Skeletal muscle tissue (tissue), 4 donors: ENCODE data around the gene CACNB2. TPM values are rescaled to one million over a fixed set of nuclear protein-coding genes. Genes with fewer than 3 reads are reported as not detected.

ENCODE experiments used
- H3K27ac ChIP-seq: one replicate; pipeline ENCODE4 v1.7.0; 2013; ENCODE audit warnings: mild to moderate bottlenecking, low read depth, low read length, inconsistent platforms
- H3K27me3 ChIP-seq, 3 donors: one replicate each; pipeline ENCODE4 v1.7.0; 2013; ENCODE audit warnings: low read length in 3 of 3; ENCODE audit not compliant: control insufficient read depth in 3 of 3, insufficient read depth in 3 of 3
- H3K36me3 ChIP-seq, 3 donors: one replicate each; pipeline ENCODE4 v1.7.0; 2013; ENCODE audit warnings: low read length in 3 of 3; ENCODE audit not compliant: control insufficient read depth in 3 of 3, insufficient read depth in 3 of 3
- H3K4me1 ChIP-seq, 3 donors: one replicate each; pipeline ENCODE4 v1.7.0; 2013; ENCODE audit warnings: low read length in 3 of 3, mild to moderate bottlenecking in 3 of 3; ENCODE audit not compliant: control insufficient read depth in 3 of 3, insufficient read depth in 3 of 3
- H3K4me3 ChIP-seq, 3 donors: one replicate each; pipeline ENCODE4 v1.7.0; 2013; ENCODE audit warnings: low read length in 3 of 3
- H3K9ac ChIP-seq, 3 donors: one replicate each; pipeline ENCODE4 v1.7.0; 2013; ENCODE audit warnings: low read length in 3 of 3, mild to moderate bottlenecking in 3 of 3, moderate library complexity in 2 of 3, low read depth in 1 of 3
- H3K9me3 ChIP-seq, 3 donors: one replicate each; pipeline ENCODE4 v1.7.0; 2013; ENCODE audit warnings: low read length in 3 of 3; ENCODE audit not compliant: control insufficient read depth in 3 of 3
- total RNA-seq: library from RNA; depleted of rRNA; stranded (reverse); fragments of >200 nt; gene quantifications from one replicate; pipeline ENCODE4 v1.2.3, GENCODE V29; 2014
- donor health status: Osteomylitis.

The CACNB2 gene
- total RNA-seq, 1 donor from 2014 or later: 4.2 TPM

DNA sequence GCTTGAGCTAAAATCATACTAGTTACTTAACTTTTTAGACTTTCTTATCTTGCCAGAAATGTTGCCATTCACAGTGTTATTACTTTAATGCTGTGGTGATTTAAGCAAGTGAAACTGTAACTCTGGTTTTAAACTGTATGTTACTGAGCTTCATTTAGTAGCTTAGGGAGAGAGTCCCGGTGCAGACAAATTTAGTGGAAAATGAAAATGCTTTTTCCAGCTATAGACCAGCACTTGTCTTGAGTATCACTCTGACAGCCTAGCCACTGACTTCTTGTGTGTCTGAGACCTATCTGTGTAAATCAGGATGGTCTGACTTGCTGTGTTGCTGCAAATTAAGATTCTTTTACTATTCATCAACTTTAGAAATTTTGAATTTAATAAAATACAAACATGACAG, 200.8 kb downstream of the CACNB2 start:
- Histone ChIP-seq H3K36me3 (no peaks in the 10 kb centered on the region), H3K9me3 (no peaks in the 10 kb centered on the region), H3K9ac (peak overlapping the region in 2 of 3 donors; percentile 50 to 68), H3K27me3 (no peaks in the 10 kb centered on the region), H3K27ac (no peak overlapping the region), H3K4me3 (peak overlapping the region; percentile 32 to 64 (median 54)), H3K4me1 (no peaks in the 10 kb centered on the region)

DNA sequence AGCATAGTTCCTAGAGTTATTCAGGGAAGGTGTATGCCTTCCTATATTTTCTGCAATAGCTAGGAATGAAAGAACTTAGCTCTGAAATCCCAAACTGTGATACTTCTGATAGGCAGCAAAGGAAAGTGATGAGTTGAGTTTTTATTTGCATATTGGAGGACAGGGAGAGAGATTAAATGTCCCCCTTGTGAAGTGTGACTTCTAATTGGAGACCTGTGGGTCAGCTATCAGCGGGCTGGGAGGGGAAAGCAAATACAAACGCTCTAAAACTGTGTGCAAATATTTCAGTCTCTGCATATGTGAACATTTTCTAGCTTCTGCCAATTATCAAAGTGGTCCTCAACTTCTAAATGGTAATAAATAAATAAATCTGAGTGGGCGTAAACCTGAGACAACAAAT, 203.3 kb downstream of the CACNB2 start:
- Histone ChIP-seq H3K36me3 (no peaks in the 10 kb centered on the region), H3K4me3 (no peak overlapping the region), H3K9me3 (no peaks in the 10 kb centered on the region), H3K27ac (no peak overlapping the region), H3K4me1 (no peaks in the 10 kb centered on the region), H3K9ac (no peak overlapping the region), H3K27me3 (no peaks in the 10 kb centered on the region)

DNA sequence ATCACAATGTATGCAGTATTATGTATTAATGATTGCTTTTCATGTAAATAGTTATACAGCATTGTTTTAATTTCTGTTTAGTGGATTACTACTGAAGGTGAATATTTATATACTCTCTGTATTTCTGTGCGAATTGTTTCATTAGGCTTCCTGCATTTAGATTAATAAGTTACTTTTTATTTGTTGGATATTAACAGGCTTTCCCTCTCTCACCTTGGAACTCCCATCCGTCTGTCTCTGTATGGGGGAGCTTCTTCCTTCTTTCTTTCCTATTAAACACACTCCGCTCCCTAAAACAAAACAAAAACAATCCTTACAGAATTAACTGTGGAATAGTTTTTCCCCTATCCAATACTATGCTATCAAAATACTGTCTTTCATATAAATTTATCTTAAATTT, 205.1 kb downstream of the CACNB2 start:
- H3K9me3 ChIP-seq: no peaks in the 10 kb centered on the region
- no peak overlapping the region for H3K27ac ChIP-seq
- H3K4me3 ChIP-seq: no peak overlapping the region
- H3K36me3 ChIP-seq: no peaks in the 10 kb centered on the region
- no peaks in the 10 kb centered on the region for H3K4me1 ChIP-seq
- H3K9ac ChIP-seq: no peak overlapping the region
- no peaks in the 10 kb centered on the region for H3K27me3 ChIP-seq

DNA sequence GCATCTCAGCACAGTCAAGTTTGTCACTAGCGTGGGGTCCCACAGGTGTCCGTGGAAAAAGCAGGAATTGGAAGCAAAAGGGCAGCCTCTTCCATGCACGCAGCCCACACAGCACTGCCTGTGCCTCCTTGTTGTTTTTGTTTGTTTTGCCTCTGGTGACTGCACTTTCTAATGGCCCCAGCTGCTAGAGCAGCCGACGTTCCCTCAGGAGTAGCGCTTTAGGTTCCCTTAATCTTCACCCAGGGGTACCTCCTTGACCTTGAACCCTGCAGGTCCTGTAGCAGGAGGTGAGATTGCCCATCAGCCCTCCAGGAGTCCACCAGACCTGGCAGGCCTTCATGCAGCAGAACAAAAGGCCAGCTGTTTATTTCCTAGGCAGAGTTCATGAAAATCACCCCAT, 210.1 kb downstream of the CACNB2 start:
- H3K9ac ChIP-seq: no peak overlapping the region
- no peaks in the 10 kb centered on the region for H3K36me3 ChIP-seq
- H3K9me3 ChIP-seq: no peaks in the 10 kb centered on the region
- H3K27ac ChIP-seq: no peak overlapping the region
- H3K4me3 ChIP-seq: no peak overlapping the region
- H3K27me3 ChIP-seq: no peaks in the 10 kb centered on the region
- H3K4me1 ChIP-seq: no peaks in the 10 kb centered on the region

DNA sequence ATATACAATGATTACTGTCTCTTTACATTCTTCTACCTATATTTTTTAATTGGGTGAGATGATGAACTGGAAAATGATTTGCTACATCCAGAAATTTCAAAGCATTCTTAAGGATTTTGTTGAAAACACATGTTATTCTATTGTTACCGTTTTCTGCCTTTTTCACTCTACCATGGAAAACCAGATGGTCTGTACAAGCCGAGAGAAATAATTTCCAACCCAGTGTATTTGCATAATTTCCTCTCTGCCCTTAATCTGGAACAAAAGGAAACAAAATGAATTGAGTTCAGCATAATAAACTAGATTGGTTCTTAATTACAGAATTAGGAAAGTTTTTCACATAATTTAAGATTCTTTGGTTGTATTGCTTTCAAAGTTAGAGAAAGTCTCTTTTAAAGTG, 211.2 kb downstream of the CACNB2 start:
- H3K36me3 ChIP-seq: no peaks in the 10 kb centered on the region
- no peak overlapping the region for H3K27ac ChIP-seq
- H3K4me3 ChIP-seq: no peak overlapping the region

DNA sequence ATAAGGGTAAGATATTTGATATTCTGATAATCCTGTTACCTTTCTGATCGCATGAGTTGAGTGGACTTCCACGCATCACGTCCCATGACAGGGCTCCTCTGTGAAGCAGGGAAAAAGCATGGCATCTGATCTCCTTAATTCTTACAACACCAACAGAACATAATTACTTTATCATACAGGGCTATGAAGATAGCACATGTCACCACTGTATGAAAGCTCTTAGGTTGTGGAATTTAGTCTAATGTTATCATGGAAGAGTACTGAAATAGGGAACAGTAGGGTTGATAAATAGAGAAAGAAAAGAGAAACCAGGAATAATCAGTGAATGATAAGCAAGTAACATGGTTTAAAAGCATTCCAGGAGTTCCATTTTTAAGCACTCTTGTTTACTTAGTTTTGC, 212.0 kb downstream of the CACNB2 start:
- H3K4me3 ChIP-seq: no peak overlapping the region
- no peak overlapping the region for H3K27ac ChIP-seq

More for the DNA sequence above, 211.2 kb downstream of the CACNB2 start:
- no peaks in the 10 kb centered on the region for H3K9me3 ChIP-seq
- H3K4me1 ChIP-seq: no peaks in the 10 kb centered on the region
- no peaks in the 10 kb centered on the region for H3K27me3 ChIP-seq
- H3K9ac ChIP-seq: no peak overlapping the region

DNA sequence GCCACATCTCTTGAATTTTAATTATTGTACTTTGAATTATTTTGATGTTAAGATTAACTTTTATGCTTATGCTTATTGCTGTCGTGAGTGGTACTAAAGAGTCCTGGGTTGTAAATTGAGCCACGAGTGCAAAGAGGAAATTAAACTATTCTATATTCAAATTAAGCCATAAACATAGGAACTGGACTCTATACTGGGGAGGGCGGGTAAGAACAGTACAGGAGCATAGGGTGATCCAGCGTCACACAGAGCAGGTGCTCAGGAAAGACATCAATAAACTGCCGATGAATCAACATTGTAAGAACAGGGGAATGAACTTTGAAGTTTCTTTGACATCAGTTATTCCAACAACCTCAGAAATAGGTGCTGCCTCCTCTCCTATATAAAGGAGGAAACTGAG, 219.6 kb downstream of the CACNB2 start:
- H3K36me3 ChIP-seq: no peaks in the 10 kb centered on the region
- no peak overlapping the region for H3K4me3 ChIP-seq
- no peaks in the 10 kb centered on the region for H3K9me3 ChIP-seq
- H3K27me3 ChIP-seq: no peaks in the 10 kb centered on the region
- no peaks in the 10 kb centered on the region for H3K4me1 ChIP-seq
- no peak overlapping the region for H3K27ac ChIP-seq
- no peak overlapping the region for H3K9ac ChIP-seq

More for the DNA sequence above, 212.0 kb downstream of the CACNB2 start:
- Histone ChIP-seq H3K9me3 (no peaks in the 10 kb centered on the region), H3K36me3 (no peaks in the 10 kb centered on the region), H3K27me3 (no peaks in the 10 kb centered on the region), H3K9ac (no peak overlapping the region), H3K4me1 (no peaks in the 10 kb centered on the region)

DNA sequence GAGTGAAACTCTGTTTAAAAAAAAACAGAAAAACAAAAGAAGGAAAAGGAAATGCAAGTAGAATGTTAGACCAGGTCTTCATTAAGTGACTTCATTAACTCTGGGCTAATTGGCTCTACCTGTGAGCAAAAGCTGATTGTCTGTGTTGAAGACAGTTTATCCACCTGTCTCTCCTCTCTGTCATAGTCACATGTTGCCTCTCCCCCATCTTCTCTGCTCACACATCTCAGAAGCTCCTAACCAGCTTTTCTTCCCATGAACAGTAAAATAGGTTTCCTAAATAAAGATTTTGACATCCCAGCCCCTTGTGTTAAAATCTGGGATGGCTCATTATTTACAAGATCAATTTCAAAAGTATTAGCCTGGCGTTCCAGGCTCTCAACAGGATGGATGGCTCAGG, 222.7 kb downstream of the CACNB2 start:
- H3K27ac ChIP-seq: no peak overlapping the region
- H3K9ac ChIP-seq: no peak overlapping the region
- no peak overlapping the region for H3K4me3 ChIP-seq
- H3K4me1 ChIP-seq: no peaks in the 10 kb centered on the region
- H3K9me3 ChIP-seq: no peaks in the 10 kb centered on the region
- no peaks in the 10 kb centered on the region for H3K27me3 ChIP-seq
- H3K36me3 ChIP-seq: no peaks in the 10 kb centered on the region

DNA sequence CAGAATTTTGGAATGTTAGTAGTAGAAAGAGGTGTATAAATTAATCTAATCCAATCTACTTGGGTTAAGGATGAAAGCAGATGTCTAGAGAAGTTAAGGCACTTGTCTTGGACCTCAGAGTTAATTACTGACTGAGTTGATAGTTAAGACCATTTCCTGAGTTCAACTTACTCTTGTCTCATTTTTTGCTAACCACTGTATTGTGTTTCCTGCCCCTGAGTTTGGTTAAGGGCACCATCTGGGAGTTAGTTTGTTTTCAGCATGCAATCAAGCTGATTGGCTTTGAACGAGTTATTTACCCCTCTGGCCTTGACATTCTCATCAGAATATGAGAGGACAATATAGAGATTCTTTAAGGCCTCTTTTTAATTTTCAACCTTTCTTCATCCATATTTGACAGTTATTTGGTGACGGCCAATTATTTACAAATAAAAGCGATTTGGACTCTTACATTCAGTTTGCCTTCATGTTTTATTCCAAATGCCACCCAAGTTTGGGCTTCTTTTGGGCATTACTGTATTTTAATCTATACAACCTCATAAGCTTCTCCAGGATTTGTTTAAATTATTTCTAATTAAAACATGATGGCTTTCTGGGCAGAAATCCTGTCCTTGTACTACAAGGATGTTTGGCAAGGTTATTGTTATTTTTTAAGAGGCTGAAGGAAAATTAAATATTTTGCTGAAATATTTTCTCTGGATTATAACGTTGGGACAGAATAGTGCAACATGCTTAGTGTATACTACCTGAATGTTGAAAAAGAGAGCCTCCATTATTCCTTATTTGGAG, 225.0 kb downstream of the CACNB2 start:
- H3K36me3 ChIP-seq: no peaks in the 10 kb centered on the region
- H3K4me3 ChIP-seq: no peak overlapping the region
- no peaks in the 10 kb centered on the region for H3K9me3 ChIP-seq
- no peaks in the 10 kb centered on the region for H3K27me3 ChIP-seq
- H3K4me1 ChIP-seq: no peaks in the 10 kb centered on the region
- no peak overlapping the region for H3K27ac ChIP-seq
- no peak overlapping the region for H3K9ac ChIP-seq

DNA sequence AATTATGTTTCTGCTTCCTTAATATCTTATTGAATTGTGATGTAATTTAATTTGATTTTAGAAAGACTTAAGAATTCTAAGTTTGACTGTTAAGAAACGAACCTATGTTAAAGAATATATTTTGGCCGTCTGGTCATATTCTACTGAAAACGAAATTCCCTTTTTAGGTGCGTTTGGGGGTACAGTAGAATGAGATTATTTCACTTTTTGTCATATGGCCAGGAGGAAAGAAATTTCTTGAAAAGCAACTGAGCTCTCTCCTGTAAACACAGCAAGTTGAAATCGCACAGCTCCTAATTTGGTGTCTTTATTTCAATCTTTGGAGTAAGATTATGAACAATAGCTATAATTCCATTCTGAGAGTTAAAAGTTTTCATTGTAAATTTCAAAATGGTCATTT, 227.6 kb downstream of the CACNB2 start:
- Histone ChIP-seq H3K4me3 (peak overlapping the region in 1 of 3 donors; percentile 23), H3K9me3 (no peaks in the 10 kb centered on the region), H3K9ac (no peak overlapping the region), H3K4me1 (no peaks in the 10 kb centered on the region), H3K36me3 (no peaks in the 10 kb centered on the region), H3K27ac (no peak overlapping the region), H3K27me3 (no peaks in the 10 kb centered on the region)
